HepG2 (cell line): ENCODE results near the gene NT5C3B. TPM values are rescaled to one million over a fixed set of nuclear protein-coding genes. Genes with fewer than 3 reads are reported as not detected.

Experiments
- DDIT3 ChIP-seq: sonication (generic); formaldehyde crosslinking; IDR thresholded peaks from 2 replicates; pipeline ENCODE4 v1.4.0; 2020; ENCODE audit warnings: mild to moderate bottlenecking, missing genetic modification reagents
- GATAD1 ChIP-seq: IDR thresholded peaks from 2 replicates; pipeline ENCODE4 v1.6.1; 2016; ENCODE audit warnings: missing genetic modification reagents, missing compliant biosample characterization
- MAX ChIP-seq: IDR thresholded peaks from 2 replicates; pipeline ENCODE4 v1.6.1; 2012; ENCODE audit warnings: inconsistent platforms
- NR2F1 ChIP-seq, 2 experiments: fragments of 450-650 bp in 1 of 2; formaldehyde crosslinking in 1 of 2; IDR thresholded peaks; 2 replicates each; pipeline versions ENCODE4 v1.5.0 to v1.6.1; 2016 to 2020; ENCODE audit warnings: mild to moderate bottlenecking in 1 of 2, missing compliant biosample characterization in 1 of 2, missing genetic modification reagents in 1 of 2, moderate library complexity in 1 of 2
- TGIF2 ChIP-seq: IDR thresholded peaks from 2 replicates; pipeline ENCODE4 v1.6.1; 2016; ENCODE audit warnings: control low read depth, missing compliant biosample characterization
- ZBTB37 ChIP-seq: sonication (generic); formaldehyde crosslinking; IDR thresholded peaks from 2 replicates; pipeline ENCODE4 v1.4.0; 2020; ENCODE audit warnings: mild to moderate bottlenecking, missing genetic modification reagents
- ZBTB4 ChIP-seq: sonication (generic); formaldehyde crosslinking; IDR thresholded peaks from 2 replicates; pipeline ENCODE4 v1.4.0; 2020; ENCODE audit warnings: missing genetic modification reagents, mild to moderate bottlenecking, borderline replicate concordance
- ZBTB40 ChIP-seq, 2 experiments: fragments of 450-650 bp in 1 of 2; sonication (generic) in 1 of 2; formaldehyde crosslinking in 1 of 2; IDR thresholded peaks; 2 replicates each; pipeline versions ENCODE4 v1.6.1 to v1.8.0; 2016 to 2022; ENCODE audit warnings: antibody characterized with exemption in 1 of 2, mild to moderate bottlenecking in 1 of 2, missing genetic modification reagents in 1 of 2
- ZNF513 ChIP-seq: sonication (generic); formaldehyde crosslinking; conservative IDR thresholded peaks from 2 replicates; pipeline ENCODE4 v1.5.0; 2020; ENCODE audit warnings: missing genetic modification reagents
- ZNF7 ChIP-seq: IDR thresholded peaks from 2 replicates; pipeline ENCODE4 v1.6.1; 2016; ENCODE audit warnings: missing biosample characterization, missing genetic modification reagents
- polyA plus RNA-seq, 8 experiments: library from polyadenylated mRNA; depleted of rRNA in 3 of 8; stranded (reverse) in 7 of 8; unstranded in 1 of 8; fragments of >200 nt; fragmentation: Illumina TruSeq in 4 of 8; extraction: Trizol in 4 of 8; gene quantifications; 2 replicates each; pipeline versions ENCODE4 v1.2.1 to v1.2.3, GENCODE V29; 2011 to 2016; ENCODE audit warnings: low read depth in 4 of 8, missing spikeins in 1 of 8, mixed read lengths in 1 of 8; ENCODE audit not compliant: insufficient read depth in 1 of 8
- total RNA-seq, 5 experiments: library from RNA; depleted of rRNA; stranded (reverse); fragments of >200 nt; fragmentation: Illumina TruSeq; extraction: Trizol; gene quantifications; 2 replicates each; pipeline ENCODE4 v1.2.3, GENCODE V29; 2016; ENCODE audit warnings: low read depth in 1 of 5

Gene NT5C3B
- total and polyA plus RNA-seq, 2 of the 13 experiments (the other 11 are each of a cell fraction or from before 2014, with no cell fraction given), result 104 to 126 TPM

GRCh38 chr17:41786227-41787020, 49.6 kb downstream of the NT5C3B start, which contains the start of gene JUP (continued):
- TF ChIP-seq ZBTB40 (IDR thresholded peaks at IDR 0.05) (no peak), ZBTB40 (CRISPR knock-in tag; IDR thresholded peaks at IDR 0.05) (0 out of 2 replicates have a peak, but pooled peaks have one; percentile 30), GATAD1 (0 out of 2 replicates have a peak, but pooled peaks have one; percentile 51), ZNF513 (CRISPR knock-in tag) (peak; percentile 97; the same call in 1 of the 2 replicates), MAX (no peak; the same call in 1 of the 2 replicates), NR2F1 (CRISPR knock-in tag; IDR thresholded peaks at IDR 0.05) (0 out of 4 replicates have a peak, but pooled peaks of 1 of the 2 experiments have one; percentile 28), ZNF7 (CRISPR knock-in tag) (no peak), ZBTB4 (CRISPR knock-in tag) (no peak), ZBTB37 (CRISPR knock-in tag) (no peak), DDIT3 (CRISPR knock-in tag) (no peak), TGIF2 (CRISPR knock-in tag) (0 out of 2 replicates have a peak, but pooled peaks have one; percentile 10)
